Vagina (tissue), 2 donors: Measurements from ENCODE around the gene RCN2.

Source experiments
- POLR2A ChIP-seq, 2 donors: fragments of 450-650 bp; IDR thresholded peaks; one replicate each; pipeline ENCODE4 v1.6.1; 2017; ENCODE audit warnings: antibody characterized with exemption in 2 of 2, mild to moderate bottlenecking in 2 of 2, moderate library complexity in 2 of 2
- TF ChIP-seq, protein P1 (sequence below), 3 experiments: fragments of 450-650 bp in 2 of 3; fragments of 200-600 bp in 1 of 3; sonication (generic) in 1 of 3; IDR thresholded peaks; one replicate each; pipeline ENCODE4 v1.5.1; 2017 to 2019; ENCODE audit warnings: antibody characterized with exemption in 3 of 3, mild to moderate bottlenecking in 2 of 3, moderate library complexity in 2 of 3

DNA sequence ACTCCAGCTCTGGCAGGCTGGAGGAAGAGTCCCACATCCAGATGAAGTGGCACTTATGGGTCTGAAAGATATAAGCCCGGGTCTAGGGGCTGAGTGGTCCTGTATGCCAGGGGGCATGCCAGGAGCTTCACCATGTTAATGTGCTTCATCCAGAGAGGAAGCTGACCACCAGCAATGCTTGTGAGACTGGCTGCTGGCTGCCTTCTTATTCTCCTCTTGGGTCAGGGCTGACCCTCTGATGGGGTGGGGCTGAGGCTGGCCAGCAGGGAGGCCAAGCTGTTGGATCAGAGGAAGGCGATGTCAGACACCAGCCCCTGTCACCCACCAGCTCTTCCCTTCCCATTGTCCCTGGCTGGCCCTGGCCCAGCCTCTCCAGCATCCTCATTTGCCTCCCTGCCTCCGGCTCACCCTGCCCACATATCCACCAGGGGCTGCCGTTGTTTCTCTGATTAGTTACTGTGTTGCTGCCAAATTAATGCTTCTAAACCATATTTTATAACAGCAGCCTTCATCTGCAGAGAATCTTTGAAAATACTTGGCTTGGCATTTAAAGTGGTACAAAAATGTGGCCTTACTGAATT lies 43.0 kb downstream of the RCN2 start:
- TF ChIP-seq, protein P1, sequence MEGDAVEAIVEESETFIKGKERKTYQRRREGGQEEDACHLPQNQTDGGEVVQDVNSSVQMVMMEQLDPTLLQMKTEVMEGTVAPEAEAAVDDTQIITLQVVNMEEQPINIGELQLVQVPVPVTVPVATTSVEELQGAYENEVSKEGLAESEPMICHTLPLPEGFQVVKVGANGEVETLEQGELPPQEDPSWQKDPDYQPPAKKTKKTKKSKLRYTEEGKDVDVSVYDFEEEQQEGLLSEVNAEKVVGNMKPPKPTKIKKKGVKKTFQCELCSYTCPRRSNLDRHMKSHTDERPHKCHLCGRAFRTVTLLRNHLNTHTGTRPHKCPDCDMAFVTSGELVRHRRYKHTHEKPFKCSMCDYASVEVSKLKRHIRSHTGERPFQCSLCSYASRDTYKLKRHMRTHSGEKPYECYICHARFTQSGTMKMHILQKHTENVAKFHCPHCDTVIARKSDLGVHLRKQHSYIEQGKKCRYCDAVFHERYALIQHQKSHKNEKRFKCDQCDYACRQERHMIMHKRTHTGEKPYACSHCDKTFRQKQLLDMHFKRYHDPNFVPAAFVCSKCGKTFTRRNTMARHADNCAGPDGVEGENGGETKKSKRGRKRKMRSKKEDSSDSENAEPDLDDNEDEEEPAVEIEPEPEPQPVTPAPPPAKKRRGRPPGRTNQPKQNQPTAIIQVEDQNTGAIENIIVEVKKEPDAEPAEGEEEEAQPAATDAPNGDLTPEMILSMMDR (IDR thresholded peaks at IDR 0.05), result no peak
- TF ChIP-seq POLR2A (IDR thresholded peaks at IDR 0.05), result no peak
